Head of caudate nucleus (tissue), 42 donors: ENCODE results near the gene NELFE.
"Not testable (repeated sequence)": the region's sequence is repeated elsewhere in the genome, so short reads cannot be mapped to it uniquely, and the experiment has no call there.

ENCODE experiments used
- DNase-seq, 42 donors: peaks; one replicate each; pipeline versions ENCODE4 v3.0.0 to v3.0.0-alpha.2; 2020 to 2021; ENCODE audit warnings: mixed read lengths in 7 of 42
- intact Hi-C: fragments of 100-400 bp; cut with DNase I; formaldehyde crosslinking; loops from one replicate; pipeline ENCODE4 v1.15.0; 2022

NELFE gene

DNA sequence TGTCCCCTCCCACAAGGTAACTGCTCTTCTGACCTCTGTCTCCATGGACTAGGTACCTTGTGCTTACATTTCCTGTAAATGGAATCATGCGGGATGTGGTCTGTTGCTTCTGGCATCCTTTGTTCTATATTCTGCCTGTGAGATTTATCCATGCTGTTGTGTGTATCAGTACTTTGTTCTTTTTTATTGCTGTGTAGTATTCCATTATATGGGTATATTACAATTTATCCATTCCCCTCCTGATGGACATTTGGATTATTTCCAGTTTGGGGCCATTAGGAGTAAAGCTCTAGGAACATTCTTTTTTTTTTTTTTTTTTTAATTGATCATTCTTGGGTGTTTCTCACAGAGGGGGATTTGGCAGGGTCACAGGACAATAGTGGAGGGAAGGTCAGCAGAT lies 27.8 kb downstream of the NELFE start:
- DNase-seq = no peak
- intact Hi-C loops = no loop called here

DNA sequence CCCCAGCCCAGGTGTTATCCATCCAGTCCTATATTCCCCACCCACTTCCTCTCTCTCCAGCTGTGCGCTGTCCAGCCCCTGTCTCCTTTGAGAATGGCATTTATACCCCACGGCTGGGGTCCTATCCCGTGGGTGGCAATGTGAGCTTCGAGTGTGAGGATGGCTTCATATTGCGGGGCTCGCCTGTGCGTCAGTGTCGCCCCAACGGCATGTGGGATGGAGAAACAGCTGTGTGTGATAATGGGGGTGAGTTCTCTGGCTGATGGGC lies 30.2 kb downstream of the NELFE start:
- intact Hi-C loops = no loop called here
- no peak for DNase-seq

DNA sequence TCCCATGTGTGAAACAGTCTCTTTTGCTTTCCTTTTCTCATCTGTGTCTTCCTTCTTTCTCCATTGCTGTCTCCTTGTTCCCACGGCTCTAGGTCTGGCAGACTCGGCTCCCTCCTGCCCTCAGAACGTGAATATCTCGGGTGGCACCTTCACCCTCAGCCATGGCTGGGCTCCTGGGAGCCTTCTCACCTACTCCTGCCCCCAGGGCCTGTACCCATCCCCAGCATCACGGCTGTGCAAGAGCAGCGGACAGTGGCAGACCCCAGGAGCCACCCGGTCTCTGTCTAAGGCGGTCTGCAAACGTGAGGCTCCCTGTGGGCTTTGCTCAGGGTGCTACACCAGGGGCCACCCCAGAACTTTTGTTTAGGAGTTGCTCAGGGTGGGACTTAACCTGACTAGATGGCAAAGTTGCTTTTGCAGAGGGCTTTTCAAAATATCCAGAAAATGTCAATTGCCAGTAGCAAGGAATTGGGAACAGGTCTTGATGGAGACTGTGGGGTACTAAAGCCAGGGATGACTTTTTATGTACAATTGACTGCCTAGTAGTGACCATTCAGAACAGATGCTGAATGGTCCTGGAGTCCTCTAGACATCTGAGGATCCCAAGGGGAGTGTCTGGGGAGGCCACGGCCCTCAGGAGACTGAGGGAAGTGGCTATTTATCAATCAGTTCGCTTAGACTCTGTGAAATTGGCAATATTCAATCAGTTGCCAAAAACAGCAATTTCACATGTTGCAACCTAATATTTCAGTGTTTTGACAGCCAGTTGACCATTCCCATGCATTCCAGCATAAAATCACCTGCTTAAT lies 30.7 kb downstream of the NELFE start:
- intact Hi-C loops = no loop called here
- DNase-seq = no peak

DNA sequence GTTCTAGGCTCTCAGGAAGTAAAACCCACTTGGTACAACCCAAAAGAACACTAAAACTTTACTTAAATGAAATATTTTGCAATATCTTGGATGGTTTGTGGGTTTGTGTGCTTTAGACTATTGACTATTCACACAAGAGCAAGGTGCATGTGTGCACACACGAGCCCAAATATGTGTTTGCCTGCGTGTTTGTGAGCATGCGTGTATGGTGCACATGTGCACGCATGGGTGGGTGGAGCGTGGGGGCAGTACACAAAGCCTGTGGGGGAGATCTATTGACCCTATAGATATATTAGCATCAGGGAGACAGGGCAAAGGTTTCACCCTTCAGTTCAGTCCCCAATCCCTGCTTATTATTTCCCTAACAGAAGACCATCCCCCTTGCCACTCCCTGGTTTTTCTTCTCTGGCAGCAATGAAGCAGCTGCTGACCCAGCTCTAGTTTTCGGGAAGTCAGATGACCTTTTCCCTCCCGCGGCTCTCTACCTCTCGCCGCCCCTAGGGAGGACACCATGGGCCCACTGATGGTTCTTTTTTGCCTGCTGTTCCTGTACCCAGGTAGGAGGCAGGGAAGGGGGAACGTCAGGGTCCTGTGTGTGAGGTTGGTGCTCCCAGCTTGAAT lies 31.4 kb downstream of the NELFE start, which contains the start of gene C2:
Gene C2 (plus strand): TSS at position 476 of the 621 bp plus-strand sequence. CDS start 36 bp downstream, at position 512.
- no peak for DNase-seq
- intact Hi-C loops = no loop called here

DNA sequence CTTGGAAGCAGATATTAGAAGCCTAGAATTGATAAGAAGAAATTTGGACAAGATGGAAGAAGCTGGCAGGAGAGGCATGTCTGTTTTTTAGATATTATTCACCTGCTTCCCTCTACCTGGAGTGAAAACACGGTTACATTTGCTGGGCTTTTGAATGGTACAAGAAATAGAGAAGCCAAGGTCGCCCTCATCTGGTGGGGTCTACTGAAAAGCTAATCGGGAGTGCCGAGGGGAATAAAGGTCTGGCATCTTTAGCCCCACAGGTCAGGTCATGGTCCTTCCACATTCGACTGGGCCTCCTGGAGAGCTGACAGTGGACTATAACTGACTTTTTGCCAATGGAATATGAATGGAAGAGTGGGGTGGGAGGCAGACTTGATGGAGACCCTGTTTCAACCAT lies 35.8 kb downstream of the NELFE start:
- intact Hi-C loops = no loop called here
- DNase-seq = peak in 14 of 42 donors; percentile 10 to 61 (median 23)

DNA sequence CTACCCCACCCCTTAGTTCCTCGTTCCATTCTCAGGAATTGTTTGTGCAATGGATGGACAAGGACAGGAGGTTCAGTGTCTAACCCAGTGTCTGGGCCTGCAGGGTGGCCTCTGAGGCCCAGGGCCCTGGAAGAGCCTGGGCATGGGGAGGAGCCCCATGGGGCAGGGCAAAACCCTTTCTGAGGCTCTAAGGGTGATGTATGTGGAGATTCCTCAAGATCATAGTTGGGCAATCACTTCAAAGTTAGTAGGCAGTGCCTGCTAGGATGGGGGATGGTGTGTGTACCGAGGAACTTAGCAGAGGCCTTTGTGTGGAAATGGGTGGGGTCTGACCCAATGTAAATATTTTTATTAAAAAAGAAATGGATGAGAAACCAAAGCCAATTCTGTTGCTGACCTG lies 38.0 kb downstream of the NELFE start:
- no peak for DNase-seq
- intact Hi-C loops = no loop called here

DNA sequence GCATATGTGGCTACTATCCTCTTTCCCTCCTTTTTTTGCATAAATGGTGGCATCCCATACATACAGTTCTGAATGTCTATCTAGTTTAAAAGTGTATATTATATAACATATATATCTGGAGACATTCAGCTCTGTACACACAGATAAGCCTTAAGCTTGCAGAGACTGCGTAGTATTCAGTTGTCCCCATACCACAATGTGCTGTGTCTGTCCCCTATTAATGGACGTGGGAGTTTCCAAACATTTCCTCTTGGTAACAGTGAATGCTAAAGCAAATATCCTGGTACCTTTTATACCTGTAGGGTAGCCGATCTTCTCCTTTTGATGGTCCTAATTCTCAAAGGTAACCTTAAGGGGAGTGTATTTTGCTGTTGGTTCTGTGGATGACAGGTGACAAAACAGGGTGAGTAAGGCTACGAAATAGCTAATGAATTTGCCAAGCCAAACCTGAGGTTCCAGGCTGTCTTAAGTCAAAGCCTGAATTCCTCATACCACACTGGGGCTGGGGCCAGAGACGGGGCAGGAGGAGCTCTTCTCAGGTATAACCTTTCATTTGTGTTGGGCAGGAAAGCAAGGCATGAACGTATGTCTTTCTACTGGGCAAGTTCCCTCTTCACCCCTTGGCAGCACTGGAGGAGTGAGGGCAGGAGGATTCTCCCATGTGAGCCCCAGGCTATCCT lies 39.0 kb downstream of the NELFE start:
- DNase-seq = no peak
- intact Hi-C loops = no loop called here

DNA sequence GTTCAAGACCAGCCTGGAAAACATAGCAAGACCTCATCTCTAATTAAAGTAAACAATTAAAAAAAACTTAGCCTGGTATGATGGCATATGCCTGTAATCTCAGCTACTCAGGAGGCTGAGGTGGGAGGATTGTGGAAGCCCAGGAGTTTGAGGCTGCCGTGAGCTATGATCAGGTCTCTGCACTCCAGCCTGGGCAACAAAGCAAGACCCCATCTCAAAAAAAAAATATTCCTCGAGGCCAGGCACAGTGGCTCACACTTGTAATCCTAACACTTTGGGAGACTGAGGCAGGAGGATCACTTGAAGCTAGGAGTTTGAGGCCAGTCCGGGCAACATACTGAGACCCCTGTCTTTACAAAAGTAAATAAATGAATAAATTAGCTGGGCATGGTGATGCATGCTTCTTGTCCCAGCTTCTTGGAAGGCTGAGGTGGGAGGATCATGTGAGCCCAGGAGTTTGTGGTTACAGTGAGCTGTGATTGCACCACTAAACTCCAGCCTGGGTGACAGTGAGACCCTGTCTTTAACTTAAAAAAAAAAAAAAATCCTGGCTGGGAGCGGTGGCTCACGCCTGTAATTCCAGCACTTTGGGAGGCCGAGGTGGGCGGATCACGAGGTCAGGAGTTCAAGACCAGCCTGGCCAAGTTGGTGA lies 40.6 kb downstream of the NELFE start:
- intact Hi-C loops = no loop called here
- no peak for DNase-seq

DNA sequence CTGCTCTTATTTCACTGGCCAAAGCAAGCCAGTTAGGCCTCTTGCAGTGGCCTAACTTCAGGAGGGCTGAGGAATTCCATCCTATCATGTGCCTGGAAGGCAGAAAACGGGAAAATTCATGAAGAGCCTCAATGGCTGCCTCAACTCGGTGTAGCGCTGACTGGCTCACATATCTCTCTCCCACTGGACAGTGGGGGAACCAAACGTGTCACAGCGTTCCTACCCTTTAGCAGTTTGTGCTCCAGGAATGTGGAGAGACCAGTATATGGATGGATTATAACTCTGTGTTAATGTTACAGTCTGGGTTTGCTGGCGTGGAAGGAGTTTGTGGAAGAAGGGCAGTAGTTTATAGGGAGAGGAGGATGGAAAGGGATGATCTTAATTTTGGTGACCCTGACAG lies 43.0 kb downstream of the NELFE start:
- no peak for DNase-seq
- intact Hi-C loops = no loop called here

DNA sequence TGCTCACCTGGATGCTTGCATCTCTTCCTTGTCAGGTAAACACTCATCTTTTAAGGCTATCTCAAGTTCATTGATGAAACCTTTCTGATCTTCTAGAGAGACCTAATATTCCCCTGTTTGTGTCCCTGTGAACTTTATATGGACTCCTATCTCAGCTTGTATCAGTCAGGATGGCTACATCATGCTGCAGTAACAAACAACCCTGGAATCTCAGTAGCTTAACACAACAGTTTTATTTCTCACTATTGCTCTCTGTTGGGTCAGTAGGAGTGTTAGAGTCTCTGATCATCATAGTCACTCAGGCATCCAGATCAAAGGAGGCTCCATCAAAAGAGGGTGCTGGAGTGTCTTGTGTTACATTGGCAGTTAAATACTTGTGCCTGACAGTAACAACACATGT lies 43.4 kb downstream of the NELFE start:
- intact Hi-C loops = no loop called here
- DNase-seq = no peak

DNA sequence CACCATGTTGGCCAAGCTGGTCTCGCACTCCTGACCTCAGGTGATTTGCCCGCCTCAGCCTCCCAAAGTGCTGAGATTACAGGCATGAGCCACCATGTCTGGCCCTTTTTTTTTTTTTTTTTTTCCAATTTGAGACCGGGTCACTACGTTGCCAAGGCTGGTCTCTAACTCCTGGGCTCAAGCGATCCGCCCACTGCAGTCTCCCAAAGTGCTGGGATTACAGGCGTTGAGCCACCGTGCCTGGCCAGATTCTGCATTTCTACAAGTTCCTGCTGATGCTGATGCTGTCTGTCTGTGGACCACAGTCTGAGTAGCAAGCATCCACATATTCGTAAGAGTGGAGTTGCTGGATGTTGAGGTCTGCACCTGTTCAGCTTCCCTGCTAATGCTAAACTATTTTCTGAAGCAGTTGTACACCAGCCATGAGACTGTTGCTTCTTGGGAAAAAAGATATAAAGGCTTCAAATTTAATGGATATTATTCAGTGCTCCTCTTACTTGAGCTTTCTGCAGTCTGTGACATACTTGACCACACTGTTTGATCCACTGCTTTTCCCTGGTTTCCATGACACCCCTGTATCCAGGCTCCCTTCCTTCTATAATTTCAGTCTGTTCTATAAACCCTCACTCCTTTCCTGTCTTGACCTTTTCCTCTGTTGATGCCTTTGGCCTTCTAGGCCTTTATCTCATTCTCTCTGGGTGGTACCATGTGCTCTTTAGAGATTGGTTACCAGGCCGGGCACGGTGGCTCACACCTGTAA lies 46.8 kb downstream of the NELFE start:
- no peak for DNase-seq
- intact Hi-C loops = no loop called here

DNA sequence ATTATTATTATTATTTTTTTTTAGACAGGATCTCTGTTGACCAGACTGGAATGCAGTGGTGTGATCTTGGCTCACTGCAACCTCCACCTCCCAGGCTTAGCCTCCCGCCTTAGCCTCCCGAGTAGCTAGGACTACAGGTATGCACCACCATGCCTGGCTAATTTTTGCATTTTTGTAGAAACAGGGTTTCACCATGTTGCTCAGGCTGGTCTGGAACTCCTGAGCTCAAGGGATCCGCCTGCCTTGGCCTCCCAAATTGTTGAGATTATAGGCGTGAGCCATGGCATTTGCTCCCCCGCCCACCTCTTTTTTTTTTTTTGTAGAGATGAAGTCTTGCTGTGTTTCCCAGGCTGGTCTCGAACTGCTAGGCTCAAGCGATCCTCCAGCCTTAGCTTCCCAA lies 49.5 kb downstream of the NELFE start:
- intact Hi-C loops, DNase-seq: not testable (repeated sequence)

DNA sequence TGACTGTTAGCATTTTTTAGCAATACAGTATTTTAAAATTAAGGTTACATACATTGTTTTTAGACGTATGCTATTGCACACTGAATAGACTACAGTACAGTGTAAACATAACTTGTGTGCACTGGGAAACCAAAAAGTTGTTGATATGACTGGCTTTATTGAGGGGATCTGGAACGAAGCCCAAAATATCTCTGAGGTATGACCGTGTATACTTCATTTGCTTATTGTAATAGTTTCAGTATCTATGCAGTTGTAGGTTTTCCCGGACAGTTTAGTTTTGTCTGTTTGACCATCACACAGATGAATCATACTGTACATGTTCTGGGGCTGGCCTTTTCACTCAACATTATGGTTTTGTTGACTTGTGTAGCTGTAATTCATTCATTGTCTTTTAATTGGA lies 50.0 kb downstream of the NELFE start:
- no peak for DNase-seq
- intact Hi-C loops = no loop called here

DNA sequence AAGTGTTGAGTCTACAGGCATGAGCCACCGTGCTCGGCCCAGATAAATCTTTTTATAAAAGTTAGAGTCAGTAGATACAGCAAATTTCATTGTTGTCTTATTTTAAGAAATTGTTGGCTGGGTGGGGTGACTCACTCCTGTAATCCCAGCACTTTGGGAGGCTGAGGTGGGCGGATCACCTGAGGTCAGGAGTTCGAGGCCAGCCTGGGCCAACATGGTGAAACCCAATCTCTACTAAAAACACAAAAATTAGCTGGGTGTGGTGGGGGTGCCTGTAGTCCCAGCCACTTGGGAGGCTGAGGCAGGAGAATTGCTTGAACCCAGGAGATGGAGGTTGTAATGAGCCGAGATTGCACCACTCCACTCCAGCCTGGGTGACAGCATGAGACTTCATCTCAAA lies 50.5 kb downstream of the NELFE start:
- intact Hi-C loops, DNase-seq: not testable (repeated sequence)

DNA sequence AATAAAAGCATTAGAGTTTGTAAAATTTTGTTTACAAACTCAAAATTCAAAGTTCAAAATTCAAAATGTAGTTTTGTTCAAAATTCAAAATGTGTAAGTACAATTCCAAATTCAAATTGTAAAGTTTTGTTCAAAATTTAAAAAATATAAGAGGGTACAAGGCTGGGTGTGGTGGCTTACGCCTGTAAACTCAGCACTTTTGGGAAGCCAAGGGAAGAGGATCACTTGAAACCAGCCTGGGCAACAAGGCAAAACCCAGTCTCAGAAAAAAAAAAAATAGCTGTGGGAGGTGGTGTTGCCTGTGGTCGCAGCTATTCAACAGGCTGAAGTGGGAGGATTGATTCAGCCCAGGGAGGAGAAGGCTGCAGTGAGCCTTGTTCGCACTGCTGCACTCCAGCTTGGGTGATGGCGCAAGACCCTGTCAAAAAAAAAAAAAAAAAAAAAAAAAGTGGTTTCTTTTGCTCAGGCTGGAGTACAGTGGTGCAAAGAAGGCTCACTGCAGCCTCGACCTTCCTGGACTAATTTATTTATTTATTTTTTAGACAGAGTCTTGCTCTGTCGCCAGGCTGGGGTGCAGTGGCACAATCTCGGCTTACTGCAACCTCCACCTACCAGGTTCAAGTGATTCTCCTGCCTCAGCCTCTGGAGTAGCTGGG lies 51.5 kb downstream of the NELFE start:
- DNase-seq = no peak
- intact Hi-C loops = no loop called here

DNA sequence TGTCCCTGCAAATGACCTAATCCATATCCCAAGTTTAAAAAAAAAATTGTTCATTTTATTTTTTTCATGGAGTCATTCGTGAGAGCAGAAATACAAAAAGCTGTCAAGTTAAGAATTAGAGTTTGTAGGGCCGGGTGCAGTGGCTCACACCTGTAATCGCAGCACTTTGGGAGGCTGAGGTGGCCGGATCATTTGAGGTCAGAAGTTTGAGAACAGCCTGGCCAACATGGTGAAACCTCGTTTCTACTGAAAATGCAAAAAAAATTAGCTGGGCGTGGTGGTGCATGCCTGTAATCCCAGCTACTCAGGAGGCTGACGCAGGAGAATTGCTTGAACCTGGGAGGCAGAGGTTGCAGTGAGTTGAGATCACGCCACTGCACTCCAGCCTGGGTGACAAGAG lies 52.0 kb downstream of the NELFE start:
- intact Hi-C loops, DNase-seq: not testable (repeated sequence)

DNA sequence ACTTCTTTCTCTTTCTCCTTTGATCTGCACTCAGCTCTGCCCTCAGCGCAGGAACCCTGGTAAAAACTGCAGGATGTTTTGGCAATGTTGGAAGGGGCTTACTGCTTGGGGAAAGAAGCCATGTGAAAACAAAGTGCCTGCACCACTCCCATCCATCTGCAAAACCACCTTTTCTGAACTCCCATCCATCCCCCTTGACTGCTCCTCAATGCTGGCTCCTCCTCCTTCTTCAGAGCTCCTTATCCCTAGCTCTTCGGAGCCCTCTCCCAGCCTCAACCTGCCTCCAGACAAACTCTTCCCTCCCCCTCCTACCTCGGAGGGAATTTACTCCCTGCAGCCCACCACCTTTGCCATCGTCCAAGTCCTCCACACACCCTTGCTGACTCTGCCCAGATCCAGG lies 52.6 kb downstream of the NELFE start:
- intact Hi-C loops = no loop called here
- DNase-seq = no peak

DNA sequence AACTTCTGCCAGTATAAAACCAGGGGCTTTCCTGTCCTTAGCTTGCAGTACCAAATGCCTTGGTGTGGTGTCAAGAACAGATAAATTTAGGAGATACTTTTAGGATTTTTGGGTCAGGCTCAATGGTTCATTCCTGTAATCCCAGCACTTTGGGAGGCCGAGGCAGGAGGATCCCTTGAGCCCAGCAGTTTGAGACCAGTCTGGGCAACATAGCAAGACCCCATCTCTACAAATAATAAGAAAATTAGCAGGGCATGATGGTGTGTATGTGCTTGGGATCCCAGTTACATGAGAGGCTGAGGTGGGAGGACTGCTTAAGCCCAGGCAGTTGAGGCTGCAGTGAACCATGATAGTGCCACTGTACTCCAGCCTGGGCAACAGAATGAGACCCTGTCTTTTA lies 53.7 kb downstream of the NELFE start:
- DNase-seq = no peak
- intact Hi-C loops = no loop called here

DNA sequence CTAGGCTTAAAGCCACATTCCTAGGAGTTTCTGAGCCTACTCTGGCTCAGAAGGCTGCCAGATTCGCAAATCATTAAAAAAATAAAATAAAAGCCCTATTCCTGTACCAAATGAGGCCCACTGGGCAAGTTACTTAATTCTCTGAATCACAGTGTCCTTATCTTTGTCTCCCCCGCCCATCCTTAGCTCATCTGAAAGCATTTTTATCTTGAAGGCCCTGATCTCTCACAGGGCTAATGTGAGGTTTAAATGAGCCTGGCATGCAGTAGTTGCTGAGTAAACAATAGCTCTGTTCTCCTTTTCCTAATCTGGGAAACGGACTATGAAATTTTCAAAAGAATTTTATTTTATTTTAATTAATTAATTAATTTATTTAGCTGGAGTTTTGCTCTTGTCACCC lies 54.8 kb downstream of the NELFE start:
- DNase-seq = no peak
- intact Hi-C loops = loop anchor here (5.0 kb wide), 1 partner anchor 48 kb away; no protein-coding TSS in a partner anchor
